SK-N-SH (cell line): ENCODE data around the gene SPON1. TPM values are rescaled to one million over a fixed set of nuclear protein-coding genes. Genes with fewer than 3 reads are reported as not detected.

Experiments
- CTCF ChIA-PET: fragments of 300-600, 350-600 bp; formaldehyde crosslinking; extraction: SDS; loops from one replicate; lab custom pipeline; 2021; lab: Yijun Ruan, JAX
- POLR2A ChIA-PET: fragments of 350-600 bp; sonication (Branson Sonifier 250); formaldehyde crosslinking; extraction: SDS; loops from one replicate; lab custom pipeline; 2020; ENCODE audit warnings: antibody characterized with exemption, inconsistent platforms; lab: Yijun Ruan, JAX
- DNase-seq: peaks from one replicate; pipeline ENCODE4 v3.0.0; 2012
- H2AFZ ChIP-seq: fragments of 200-600 bp; sonication (generic); 2 replicates; pipeline ENCODE4 v1.8.1; 2016; ENCODE audit warnings: antibody characterized with exemption, mild to moderate bottlenecking, low read depth
- H3F3A ChIP-seq: fragments of 200-600 bp; sonication (generic); replicated peaks from 2 replicates; pipeline ENCODE3; 2016; ENCODE audit warnings: antibody characterized with exemption, mild to moderate bottlenecking; ENCODE audit not compliant: insufficient read depth
- H3K27ac ChIP-seq, 2 experiments: fragments of 200-500 bp in 1 of 2; fragments of 200-600 bp in 1 of 2; sonication (Bioruptor generic) in 1 of 2; sonication (generic), shearing (Covaris generic) in 1 of 2; 2 replicates each; pipeline versions ENCODE4 v1.5.1 to v1.6.1; 2014 to 2016; ENCODE audit warnings: low read depth in 2 of 2, inconsistent platforms in 1 of 2, low read length in 1 of 2, mild to moderate bottlenecking in 1 of 2, mixed read lengths in 1 of 2
- H3K27me3 ChIP-seq: fragments of 200-600 bp; sonication (generic), shearing (Covaris generic); 2 replicates; pipeline ENCODE4 v1.6.1; 2016; ENCODE audit warnings: mixed run types; ENCODE audit not compliant: insufficient read depth
- H3K36me3 ChIP-seq, 2 experiments: fragments of 200-500 bp in 1 of 2; fragments of 200-600 bp in 1 of 2; sonication (Bioruptor generic) in 1 of 2; sonication (generic) in 1 of 2; replicated peaks in 1 of 2; 2 replicates each; pipeline versions ENCODE3 to v1.5.1; 2014 to 2016; ENCODE audit warnings: low read length in 1 of 2, mild to moderate bottlenecking in 1 of 2; ENCODE audit not compliant: insufficient read depth in 2 of 2, control insufficient read depth in 1 of 2
- H3K4me1 ChIP-seq, 2 experiments: fragments of 200-500 bp in 1 of 2; fragments of 200-600 bp in 1 of 2; sonication (Bioruptor generic) in 1 of 2; sonication (generic), shearing (Covaris generic) in 1 of 2; 2 replicates each; pipeline versions ENCODE4 v1.5.1 to v1.6.1; 2014 to 2016; ENCODE audit warnings: low read depth in 1 of 2, low read length in 1 of 2, mixed run types in 1 of 2; ENCODE audit not compliant: insufficient read depth in 2 of 2, control insufficient read depth in 1 of 2
- H3K4me2 ChIP-seq: fragments of 200-600 bp; sonication (generic), shearing (Covaris generic); 2 replicates; pipeline ENCODE4 v1.6.1; 2017; ENCODE audit warnings: mixed run types
- H3K4me3 ChIP-seq, 2 experiments: fragments of 200-500 bp in 1 of 2; fragments of 200-600 bp in 1 of 2; sonication (Bioruptor generic) in 1 of 2; sonication (generic), shearing (Covaris generic) in 1 of 2; 2 replicates each; pipeline versions ENCODE4 v1.5.1 to v1.8.1; 2014 to 2016; ENCODE audit warnings: low read depth in 2 of 2, inconsistent platforms in 1 of 2, low read length in 1 of 2, mild to moderate bottlenecking in 1 of 2, mixed read lengths in 1 of 2, moderate library complexity in 1 of 2
- H3K79me2 ChIP-seq: fragments of 200-600 bp; sonication (generic); 2 replicates; pipeline ENCODE4 v1.8.1; 2017; ENCODE audit warnings: mild to moderate bottlenecking; ENCODE audit not compliant: insufficient read depth
- H3K9ac ChIP-seq: fragments of 200-600 bp; sonication (generic); 2 replicates; pipeline ENCODE4 v1.6.1; 2017; ENCODE audit warnings: mixed run types
- H3K9me2 ChIP-seq: fragments of 200-600 bp; sonication (generic); 2 replicates; pipeline ENCODE4 v1.6.1; 2017; ENCODE audit warnings: mixed run types
- H3K9me3 ChIP-seq: fragments of 200-600 bp; sonication (generic); 2 replicates; pipeline ENCODE4 v1.6.1; 2017; ENCODE audit warnings: mixed run types, mild to moderate bottlenecking, moderate library complexity
- H4K20me1 ChIP-seq: fragments of 200-600 bp; sonication (generic); 2 replicates; pipeline ENCODE4 v1.6.1; 2017; ENCODE audit warnings: mild to moderate bottlenecking, mixed run types; ENCODE audit not compliant: insufficient read depth
- CHD2 ChIP-seq: fragments of 150-350 bp; IDR thresholded peaks from 2 replicates; pipeline ENCODE4 v1.6.1; 2018; ENCODE audit warnings: low read length; ENCODE audit not compliant: partially characterized antibody
- CTCF ChIP-seq: fragments of 200-600 bp; sonication (generic); IDR thresholded peaks from 2 replicates; pipeline ENCODE4 v1.6.1; 2017; ENCODE audit warnings: antibody characterized with exemption, mild to moderate bottlenecking, moderate library complexity
- ELF1 ChIP-seq: IDR thresholded peaks from 2 replicates; pipeline ENCODE4 v1.4.0; 2012
- EP300 ChIP-seq, 2 experiments: IDR thresholded peaks; 2 replicates each; pipeline versions ENCODE4 v1.4.0 to v1.6.1; 2012; ENCODE audit warnings: borderline replicate concordance in 1 of 2, low read depth in 1 of 2, low read length in 1 of 2
- EZH2phosphoT487 ChIP-seq: fragments of 200-600 bp; sonication (generic); IDR thresholded peaks from 2 replicates; pipeline ENCODE4 v1.6.1; 2017; ENCODE audit warnings: low read depth, mixed run types, mild to moderate bottlenecking, antibody characterized with exemption, moderate library complexity, borderline replicate concordance
- FOSL2 ChIP-seq: IDR thresholded peaks from 2 replicates; pipeline ENCODE4 v1.4.0; 2012; ENCODE audit warnings: low read depth, mild to moderate bottlenecking, moderate library complexity, borderline replicate concordance
- FOXJ3 ChIP-seq: sonication (generic); formaldehyde crosslinking; IDR thresholded peaks from 2 replicates; pipeline ENCODE4 v1.5.1; 2020; ENCODE audit warnings: mild to moderate bottlenecking, missing genetic modification reagents
- FOXM1 ChIP-seq: IDR thresholded peaks from 2 replicates; pipeline ENCODE4 v1.4.0; 2012; ENCODE audit warnings: low read depth, mild to moderate bottlenecking
- IRF3 ChIP-seq: fragments of 150-350 bp; IDR thresholded peaks from 2 replicates; pipeline ENCODE4 v1.6.1; 2016; ENCODE audit warnings: mild to moderate bottlenecking, low read depth, low read length
- JUND ChIP-seq: IDR thresholded peaks from 2 replicates; pipeline ENCODE4 v1.4.0; 2012
- MAX ChIP-seq: IDR thresholded peaks from 2 replicates; pipeline ENCODE4 v1.4.0; 2012; ENCODE audit warnings: low read depth
- NRF1 ChIP-seq: IDR thresholded peaks from 2 replicates; pipeline ENCODE4 v1.6.1; 2012; ENCODE audit warnings: low read depth, mild to moderate bottlenecking, low read length
- POLR2AphosphoS5 ChIP-seq: IDR thresholded peaks from 2 replicates; pipeline ENCODE4 v1.6.1; 2012; ENCODE audit warnings: low read depth, low read length
- RAD21 ChIP-seq: IDR thresholded peaks from 2 replicates; pipeline ENCODE4 v1.6.1; 2012; ENCODE audit warnings: mild to moderate bottlenecking, low read length
- RCOR1 ChIP-seq: fragments of 150-350 bp; IDR thresholded peaks from 2 replicates; pipeline ENCODE4 v1.6.1; 2017; ENCODE audit warnings: antibody characterized with exemption, low read length
- REST ChIP-seq: IDR thresholded peaks from 2 replicates; pipeline ENCODE4 v1.6.1; 2012; ENCODE audit warnings: mild to moderate bottlenecking, low read depth, low read length, moderate library complexity
- RFX5 ChIP-seq: IDR thresholded peaks from 2 replicates; pipeline ENCODE4 v1.6.1; 2012; ENCODE audit warnings: mild to moderate bottlenecking, improper control_type of control experiment, low read length
- RXRA ChIP-seq: IDR thresholded peaks from 2 replicates; pipeline ENCODE4 v1.4.0; 2012; ENCODE audit warnings: low read depth, mild to moderate bottlenecking, borderline replicate concordance
- SIN3A ChIP-seq: IDR thresholded peaks from 2 replicates; pipeline ENCODE4 v1.6.1; 2012; ENCODE audit warnings: low read depth, mild to moderate bottlenecking, low read length, moderate library complexity, borderline replicate concordance
- TAF1 ChIP-seq: IDR thresholded peaks from 2 replicates; pipeline ENCODE4 v1.6.1; 2012; ENCODE audit warnings: low read depth, mild to moderate bottlenecking, low read length, moderate library complexity, borderline replicate concordance
- TCF12 ChIP-seq: IDR thresholded peaks from 2 replicates; pipeline ENCODE4 v1.4.0; 2012
- USF1 ChIP-seq: IDR thresholded peaks from 2 replicates; pipeline ENCODE4 v1.4.0; 2012; ENCODE audit warnings: low read depth, borderline replicate concordance
- WGBS: methylation state at CpG from one replicate; pipeline ENCODE4 v1.1.6; 2017; ENCODE audit warnings: low lambda C conversion rate; 5-methylcytosine and 5-hydroxymethylcytosine counted together
- polyA plus RNA-seq, 3 experiments: library from polyadenylated mRNA; depleted of rRNA; stranded (reverse); fragments of >200 nt; gene quantifications; 2 replicates each; pipeline ENCODE4 v1.2.3, GENCODE V29; 2012

The SPON1 gene
- polyA plus RNA-seq, 1 of the 3 experiments (the other 2 are of a cell fraction): not detected

- no peaks in the 10 kb centered on the region for H3K9me2 ChIP-seq
- H3K36me3 ChIP-seq: no peaks in the 10 kb centered on the region
- no peak for DNase-seq
- H3F3A ChIP-seq: no peaks in the 10 kb centered on the region
- no peak overlapping the region for H3K4me3 ChIP-seq
- no peaks in the 10 kb centered on the region for H3K27me3 ChIP-seq
- H3K9me3 ChIP-seq: no peaks in the 10 kb centered on the region
- no peak overlapping the region for H3K4me2 ChIP-seq
- TF ChIP-seq POLR2AphosphoS5: no peak
- TF ChIP-seq FOXJ3 (CRISPR knock-in tag): no peak
- TF ChIP-seq FOSL2: no peak
- no peak for TF ChIP-seq RFX5
- no peak for TF ChIP-seq TCF12
- TF ChIP-seq EP300 (IDR thresholded peaks at IDR 0.05; ENCODE audit: borderline replicate concordance in 1 of 2, low read depth in 1 of 2, low read length in 1 of 2): no peak
- no peak for TF ChIP-seq RXRA
- TF ChIP-seq CHD2: no peak
- TF ChIP-seq ELF1: no peak
- no peak for TF ChIP-seq SIN3A
- POLR2A ChIA-PET: no interaction called here
- H2AFZ ChIP-seq: no peak overlapping the region
- CTCF ChIA-PET: interaction anchor here (1.2 kb wide), 1 partner anchor 52 kb away, joined by 3 read pairs; no protein-coding TSS in a partner anchor
- WGBS: 6% methylated on average over 3 of the region's 3 CpGs
- no peak overlapping the region for H3K9ac ChIP-seq
- no peaks in the 10 kb centered on the region for H3K4me1 ChIP-seq
- H3K79me2 ChIP-seq: no peaks in the 10 kb centered on the region
- H4K20me1 ChIP-seq: no peaks in the 10 kb centered on the region
- no peak overlapping the region for H3K27ac ChIP-seq
Observed at GRCh38 chr11:14022251-14022650, 59.7 kb downstream of the SPON1 start.

- Histone ChIP-seq H3K9me2 (no peaks in the 10 kb centered on the region), H3K4me2 (no peak overlapping the region), H3K4me1 (no peaks in the 10 kb centered on the region), H3F3A (no peaks in the 10 kb centered on the region), H3K79me2 (no peaks in the 10 kb centered on the region), H3K9ac (no peak overlapping the region), H3K36me3 (no peaks in the 10 kb centered on the region), H2AFZ (no peak overlapping the region), H3K27ac (no peak overlapping the region), H4K20me1 (no peaks in the 10 kb centered on the region), H3K9me3 (no peaks in the 10 kb centered on the region), H3K27me3 (no peaks in the 10 kb centered on the region), H3K4me3 (no peak overlapping the region)
- ChIA-PET POLR2A (no interaction called here), CTCF (interaction anchor here (1.2 kb wide), 1 partner anchor 53 kb away, joined by 3 read pairs; no protein-coding TSS in a partner anchor)
- WGBS: 34% methylated on average over 6 of the region's 6 CpGs
- no peak for DNase-seq
- TF ChIP-seq RXRA: no peak
- TF ChIP-seq FOXM1: no peak
- no peak for TF ChIP-seq JUND
- TF ChIP-seq USF1: no peak
- no peak for TF ChIP-seq CHD2
- no peak for TF ChIP-seq IRF3
- TF ChIP-seq NRF1: no peak
- no peak for TF ChIP-seq REST
- TF ChIP-seq TAF1: no peak
- no peak for TF ChIP-seq CTCF
- no peak for TF ChIP-seq FOXJ3 (CRISPR knock-in tag)
- TF ChIP-seq EP300 (IDR thresholded peaks at IDR 0.05; ENCODE audit: borderline replicate concordance in 1 of 2, low read depth in 1 of 2, low read length in 1 of 2): no peak
- no peak for TF ChIP-seq RAD21
- TF ChIP-seq MAX: no peak
- no peak for TF ChIP-seq RCOR1
- no peak for TF ChIP-seq EZH2phosphoT487
Observed at GRCh38 chr11:14022821-14023220, 60.3 kb downstream of the SPON1 start.
